Measurements from ENCODE around the gene ABAT.

- TF ChIP-seq CTCF (IDR thresholded peaks at IDR 0.05; ENCODE audit: low read length) (no peak), EZH2 (IDR thresholded peaks at IDR 0.05; ENCODE audit: borderline replicate concordance, low read length) (no peak)
Observed at GRCh38 chr16:8717892-8718415, 43.5 kb downstream of the ABAT start.

All from OCI-LY1 (cell line).